ENCODE data around the gene PCSK2.

PCSK2 gene

GRCh38 chr20:17503301-17504065 is 276.6 kb downstream of the PCSK2 start:
- H3K36me3 ChIP-seq (ENCODE audit: control insufficient read depth in 1 of 2, insufficient read depth in 2 of 2, low read length in 2 of 2) = no peaks in the 10 kb centered on the region
- no peak overlapping the region for H2BK5ac ChIP-seq (ENCODE audit: low read depth, low read length, poor library complexity)
- peaks cover 2% of the 10 kb centered on the region for H3K79me2 ChIP-seq (ENCODE audit: control insufficient read depth, insufficient read depth, low read length, poor library complexity)
- DNase-seq = no peak
- H4K12ac ChIP-seq (ENCODE audit: low read depth, low read length) = no peak overlapping the region
- H4K91ac ChIP-seq (ENCODE audit: low read depth, low read length) = no peak overlapping the region
- H3K4me2 ChIP-seq (ENCODE audit: low read length) = no peak overlapping the region
- no peak overlapping the region for H2AK5ac ChIP-seq (ENCODE audit: low read length)
- no peak overlapping the region for H2BK120ac ChIP-seq (ENCODE audit: insufficient read depth, low read length, poor library complexity)
- no peak overlapping the region for H3K14ac ChIP-seq (ENCODE audit: low read length)
- no peak overlapping the region for H2AFZ ChIP-seq (ENCODE audit: insufficient read depth, low read length, poor library complexity)
- H3K9ac ChIP-seq (ENCODE audit: low read length) = no peak overlapping the region
- no peak overlapping the region for H3K4me3 ChIP-seq (ENCODE audit: low read depth, low read length)
- no peak overlapping the region for H3K4ac ChIP-seq (ENCODE audit: low read depth, low read length)
- H3K9me3 ChIP-seq (ENCODE audit: insufficient read depth, low read depth, low read length) = no peaks in the 10 kb centered on the region
- H2BK12ac ChIP-seq (ENCODE audit: low read length) = no peak overlapping the region
- no CpG with 5 or more reads among the region's 6 CpGs for WGBS (ENCODE audit: extremely low coverage, insufficient coverage, insufficient read length)
- H3K27ac ChIP-seq (ENCODE audit: low read depth, low read length) = no peak overlapping the region
- no peak overlapping the region for H4K8ac ChIP-seq (ENCODE audit: low read depth, low read length)
- peaks cover 0 to 4% of the 10 kb centered on the region in 2 experiments for H3K4me1 ChIP-seq (ENCODE audit: control insufficient read depth in 1 of 2, insufficient read depth in 2 of 2, low read length in 2 of 2)
- H3K23ac ChIP-seq (ENCODE audit: low read length) = no peak overlapping the region
- no peaks in the 10 kb centered on the region for H3K27me3 ChIP-seq (ENCODE audit: insufficient read depth, low read length)
- no peaks in the 10 kb centered on the region for H3K79me1 ChIP-seq (ENCODE audit: low read length)
- no peak overlapping the region for H3K18ac ChIP-seq (ENCODE audit: low read length)

DNA sequence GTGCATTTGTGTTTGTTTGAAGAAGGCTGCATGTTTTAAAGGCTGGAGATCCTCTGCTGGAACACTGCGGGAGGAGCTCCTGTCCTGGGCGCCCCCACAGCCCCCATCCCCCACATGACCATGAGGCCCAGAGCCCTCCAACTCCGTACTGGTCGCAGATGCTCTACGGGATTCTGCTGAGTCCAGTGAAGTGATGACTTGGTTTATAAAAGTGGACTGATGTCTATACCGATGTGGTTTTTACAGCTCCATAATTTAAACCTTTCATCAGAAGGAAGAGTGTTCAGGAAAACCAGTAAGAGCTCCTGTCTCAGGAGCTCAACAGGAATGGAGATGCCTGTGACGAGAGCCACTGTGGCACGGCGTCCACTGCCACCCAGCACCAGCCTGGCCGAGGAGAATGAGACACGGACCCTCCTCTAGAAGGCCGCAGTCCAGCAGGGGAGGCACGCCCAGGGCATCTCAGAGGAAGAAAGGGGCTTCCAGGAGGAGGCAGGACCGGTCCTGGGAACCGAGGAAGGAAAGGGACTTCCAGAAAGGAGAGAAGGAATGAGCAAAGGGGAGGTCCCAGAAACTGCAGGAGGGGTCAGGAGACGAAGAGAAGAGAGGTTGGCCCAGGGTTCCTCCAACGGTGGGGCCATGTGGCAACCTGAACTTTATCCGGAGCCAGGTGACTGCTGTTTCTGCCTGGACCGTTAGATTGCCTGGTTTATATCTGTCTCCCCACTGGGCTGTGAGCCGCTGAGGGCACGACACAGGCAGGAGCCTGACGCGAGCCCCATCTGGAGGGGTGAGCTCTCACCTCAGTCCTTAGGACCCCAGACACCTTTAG is 277.4 kb downstream of the PCSK2 start:
- H2AFZ ChIP-seq (ENCODE audit: insufficient read depth, low read length, poor library complexity) = no peak overlapping the region
- no peak overlapping the region for H4K91ac ChIP-seq (ENCODE audit: low read depth, low read length)
- H3K36me3 ChIP-seq (ENCODE audit: control insufficient read depth in 1 of 2, insufficient read depth in 2 of 2, low read length in 2 of 2) = no peaks in the 10 kb centered on the region
- H3K4me1 ChIP-seq (ENCODE audit: control insufficient read depth in 1 of 2, insufficient read depth in 2 of 2, low read length in 2 of 2) = peaks cover 0 to 4% of the 10 kb centered on the region in 2 experiments
- no peak overlapping the region for H3K27ac ChIP-seq (ENCODE audit: low read depth, low read length)
- H2AK5ac ChIP-seq (ENCODE audit: low read length) = no peak overlapping the region
- WGBS (ENCODE audit: extremely low coverage, insufficient coverage, insufficient read length) = no CpG with 5 or more reads among the region's 23 CpGs
- no peak overlapping the region for H3K18ac ChIP-seq (ENCODE audit: low read length)
- H4K8ac ChIP-seq (ENCODE audit: low read depth, low read length) = no peak overlapping the region
- H3K4me2 ChIP-seq (ENCODE audit: low read length) = no peak overlapping the region
- no peak for DNase-seq
- no peaks in the 10 kb centered on the region for H3K27me3 ChIP-seq (ENCODE audit: insufficient read depth, low read length)
- H3K4me3 ChIP-seq (ENCODE audit: low read depth, low read length) = no peak overlapping the region
- H2BK120ac ChIP-seq (ENCODE audit: insufficient read depth, low read length, poor library complexity) = no peak overlapping the region
- no peaks in the 10 kb centered on the region for H3K9me3 ChIP-seq (ENCODE audit: insufficient read depth, low read depth, low read length)
- H4K12ac ChIP-seq (ENCODE audit: low read depth, low read length) = no peak overlapping the region
- no peak overlapping the region for H2BK5ac ChIP-seq (ENCODE audit: low read depth, low read length, poor library complexity)
- H3K14ac ChIP-seq (ENCODE audit: low read length) = no peak overlapping the region
- H3K79me1 ChIP-seq (ENCODE audit: low read length) = no peaks in the 10 kb centered on the region
- no peak overlapping the region for H3K9ac ChIP-seq (ENCODE audit: low read length)
- H2BK12ac ChIP-seq (ENCODE audit: low read length) = no peak overlapping the region
- peaks cover 2% of the 10 kb centered on the region for H3K79me2 ChIP-seq (ENCODE audit: control insufficient read depth, insufficient read depth, low read length, poor library complexity)
- H3K4ac ChIP-seq (ENCODE audit: low read depth, low read length) = no peak overlapping the region
- no peak overlapping the region for H3K23ac ChIP-seq (ENCODE audit: low read length)

GRCh38 chr20:17504898-17505635 is 278.2 kb downstream of the PCSK2 start:
- Histone ChIP-seq H3K9me3 (ENCODE audit: insufficient read depth, low read depth, low read length) (no peaks in the 10 kb centered on the region), H4K12ac (ENCODE audit: low read depth, low read length) (peak overlapping the region; percentile 43), H3K4me1 (ENCODE audit: control insufficient read depth in 1 of 2, insufficient read depth in 2 of 2, low read length in 2 of 2) (peaks cover 0 to 4% of the 10 kb centered on the region in 2 experiments), H4K8ac (ENCODE audit: low read depth, low read length) (peak overlapping the region; percentile 3), H3K4me3 (ENCODE audit: low read depth, low read length) (peak overlapping the region; percentile 67), H2AFZ (ENCODE audit: insufficient read depth, low read length, poor library complexity) (no peak overlapping the region), H3K27me3 (ENCODE audit: insufficient read depth, low read length) (no peaks in the 10 kb centered on the region), H2BK120ac (ENCODE audit: insufficient read depth, low read length, poor library complexity) (peak overlapping the region; percentile 14), H2AK5ac (ENCODE audit: low read length) (no peak overlapping the region), H3K79me2 (ENCODE audit: control insufficient read depth, insufficient read depth, low read length, poor library complexity) (peaks cover 2% of the 10 kb centered on the region), H3K4ac (ENCODE audit: low read depth, low read length) (no peak overlapping the region), H2BK12ac (ENCODE audit: low read length) (no peak overlapping the region), H3K23ac (ENCODE audit: low read length) (no peak overlapping the region), H3K79me1 (ENCODE audit: low read length) (no peaks in the 10 kb centered on the region), H3K18ac (ENCODE audit: low read length) (no peak overlapping the region), H3K4me2 (ENCODE audit: low read length) (peak overlapping the region; percentile 99), H2BK5ac (ENCODE audit: low read depth, low read length, poor library complexity) (no peak overlapping the region), H3K9ac (ENCODE audit: low read length) (peak overlapping the region; percentile 3), H3K14ac (ENCODE audit: low read length) (peak overlapping the region; percentile 43), H3K36me3 (ENCODE audit: control insufficient read depth in 1 of 2, insufficient read depth in 2 of 2, low read length in 2 of 2) (no peaks in the 10 kb centered on the region), H3K27ac (ENCODE audit: low read depth, low read length) (no peak overlapping the region), H4K91ac (ENCODE audit: low read depth, low read length) (peak overlapping the region; percentile 16)
- WGBS (ENCODE audit: extremely low coverage, insufficient coverage, insufficient read length) = no CpG with 5 or more reads among the region's 30 CpGs
- DNase-seq = peak; percentile 46 to 82
